HFFc6 (cell line): Measurements from ENCODE around the gene DFFA. TPM values are rescaled to one million over a fixed set of nuclear protein-coding genes. Genes with fewer than 3 reads are reported as not detected.
"Not testable (repeated sequence)": the region's sequence is repeated elsewhere in the genome, so short reads cannot be mapped to it uniquely, and the experiment has no call there.

Source experiments
- DNase-seq: peaks from one replicate; pipeline ENCODE4 v3.0.0-alpha.2; 2018
- H3K27ac Mint-ChIP-seq: 2 replicates; pipeline ENCODE4 v1.8.0; 2020; ENCODE audit warnings: mild to moderate bottlenecking, mixed read lengths
- H3K27me3 Mint-ChIP-seq: 2 replicates; pipeline ENCODE4 v1.8.0; 2021; ENCODE audit warnings: mild to moderate bottlenecking, moderate library complexity, mixed read lengths; ENCODE audit not compliant: insufficient read depth
- H3K36me3 Mint-ChIP-seq: 2 replicates; pipeline ENCODE4 v1.8.0; 2021; ENCODE audit warnings: low read depth, mixed read lengths
- H3K4me1 Mint-ChIP-seq: 2 replicates; pipeline ENCODE4 v1.8.0; 2020; ENCODE audit warnings: low read depth, mixed read lengths
- H3K4me3 Mint-ChIP-seq: 2 replicates; pipeline ENCODE4 v1.8.0; 2020; ENCODE audit warnings: mild to moderate bottlenecking, moderate library complexity, mixed read lengths
- H3K9me3 Mint-ChIP-seq: 2 replicates; pipeline ENCODE4 v1.8.0; 2020; ENCODE audit warnings: mild to moderate bottlenecking, mixed read lengths
- total RNA-seq, 6 experiments: library from RNA; stranded (reverse); fragmentation: NEBNext Ultra II Directional; extraction: Animal tissue kit (Norgen Biotek cat#: 25700); gene quantifications; 2 replicates in 1 of 6; 3 replicates in 5 of 6; pipeline ENCODE4 v1.2.3, GENCODE V29; 2021
- TF ChIP-seq, protein P1 (sequence below): fragments of 200-600 bp; sonication (generic); IDR thresholded peaks from 2 replicates; pipeline ENCODE4 v1.5.0; 2021; ENCODE audit warnings: antibody characterized with exemption, mild to moderate bottlenecking

Gene DFFA
- total RNA-seq, 6 experiments from 2014 or later, result 44.1 to 58.6 (median 48.4) TPM

DNA sequence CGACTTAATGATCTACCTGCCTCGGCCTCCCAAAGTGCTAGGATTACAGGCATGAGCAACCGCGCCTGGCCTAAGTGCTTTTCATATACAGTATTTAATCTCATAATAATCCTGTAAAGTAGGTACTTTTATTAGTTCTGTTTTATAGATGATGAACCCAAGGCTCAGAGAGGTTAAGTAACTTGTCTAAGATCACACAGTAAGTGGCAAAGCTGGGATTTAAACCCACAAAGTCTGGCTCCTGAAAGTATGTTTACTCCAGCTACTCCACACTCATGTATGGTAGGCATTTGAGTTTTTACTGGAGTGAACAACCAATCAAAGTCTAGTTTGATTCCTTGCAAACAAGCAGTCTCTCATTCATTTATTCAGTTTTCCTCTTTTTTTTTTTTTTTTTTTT is 2.3 kb downstream of the DFFA start:
- TF ChIP-seq, protein P1, sequence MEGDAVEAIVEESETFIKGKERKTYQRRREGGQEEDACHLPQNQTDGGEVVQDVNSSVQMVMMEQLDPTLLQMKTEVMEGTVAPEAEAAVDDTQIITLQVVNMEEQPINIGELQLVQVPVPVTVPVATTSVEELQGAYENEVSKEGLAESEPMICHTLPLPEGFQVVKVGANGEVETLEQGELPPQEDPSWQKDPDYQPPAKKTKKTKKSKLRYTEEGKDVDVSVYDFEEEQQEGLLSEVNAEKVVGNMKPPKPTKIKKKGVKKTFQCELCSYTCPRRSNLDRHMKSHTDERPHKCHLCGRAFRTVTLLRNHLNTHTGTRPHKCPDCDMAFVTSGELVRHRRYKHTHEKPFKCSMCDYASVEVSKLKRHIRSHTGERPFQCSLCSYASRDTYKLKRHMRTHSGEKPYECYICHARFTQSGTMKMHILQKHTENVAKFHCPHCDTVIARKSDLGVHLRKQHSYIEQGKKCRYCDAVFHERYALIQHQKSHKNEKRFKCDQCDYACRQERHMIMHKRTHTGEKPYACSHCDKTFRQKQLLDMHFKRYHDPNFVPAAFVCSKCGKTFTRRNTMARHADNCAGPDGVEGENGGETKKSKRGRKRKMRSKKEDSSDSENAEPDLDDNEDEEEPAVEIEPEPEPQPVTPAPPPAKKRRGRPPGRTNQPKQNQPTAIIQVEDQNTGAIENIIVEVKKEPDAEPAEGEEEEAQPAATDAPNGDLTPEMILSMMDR, result no peak
- Mint-ChIP-seq H3K27ac (no peak overlapping the region), H3K9me3 (no peaks in the 10 kb centered on the region), H3K27me3 (no peaks in the 10 kb centered on the region; the same call in 1 of the 2 replicates), H3K4me1 (peaks cover 8% of the 10 kb centered on the region), H3K4me3 (no peak overlapping the region), H3K36me3 (peaks cover 12% of the 10 kb centered on the region)
- no peak for DNase-seq

DNA sequence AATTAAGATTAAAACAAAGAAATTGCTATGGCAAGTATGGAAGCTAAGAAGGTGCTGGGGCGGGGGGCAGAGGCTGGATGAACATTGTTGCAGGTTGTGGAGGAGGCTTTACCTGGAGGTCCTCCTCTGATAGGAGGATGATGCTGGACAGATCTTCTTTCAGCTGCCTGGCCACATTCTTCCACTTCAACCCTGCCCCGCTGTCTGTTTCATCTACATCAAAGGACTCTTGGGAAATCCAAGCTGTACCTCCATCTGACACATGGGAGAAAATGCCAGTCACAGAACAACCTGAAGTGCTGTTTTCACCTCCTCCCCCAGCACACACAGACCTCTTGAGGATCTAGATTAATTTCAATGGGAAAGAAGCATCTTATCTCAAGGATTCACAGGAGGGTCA is 5.3 kb downstream of the DFFA start:
- Mint-ChIP-seq H3K4me1 (no peaks in the 10 kb centered on the region), H3K36me3 (peaks cover 21% of the 10 kb centered on the region), H3K9me3 (no peaks in the 10 kb centered on the region), H3K27me3 (no peaks in the 10 kb centered on the region), H3K4me3 (no peak overlapping the region), H3K27ac (no peak overlapping the region)
- TF ChIP-seq, protein P1, result no peak
- no peak for DNase-seq

DNA sequence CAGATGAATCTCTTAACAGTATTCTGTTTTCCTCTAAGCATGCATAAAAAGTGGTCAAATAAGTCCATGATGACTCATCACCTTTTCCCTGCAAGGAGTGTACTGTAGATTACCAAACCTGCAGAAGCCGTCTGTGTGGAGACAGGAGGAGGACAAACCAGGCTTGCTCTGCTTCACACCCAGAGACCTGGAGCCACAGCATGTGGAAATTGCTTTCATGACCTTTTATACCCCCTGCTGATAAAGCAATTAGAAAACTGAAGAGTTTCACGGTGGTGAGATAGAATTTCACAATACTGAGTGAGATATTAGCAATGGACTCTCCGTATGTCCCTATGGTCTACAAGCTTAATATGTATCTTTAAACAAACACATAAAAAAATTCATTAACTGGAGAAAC is 13.1 kb downstream of the DFFA start:
- DNase-seq, result peak; percentile 72
- H3K36me3 Mint-ChIP-seq, result peaks cover 16% of the 10 kb centered on the region

DNA sequence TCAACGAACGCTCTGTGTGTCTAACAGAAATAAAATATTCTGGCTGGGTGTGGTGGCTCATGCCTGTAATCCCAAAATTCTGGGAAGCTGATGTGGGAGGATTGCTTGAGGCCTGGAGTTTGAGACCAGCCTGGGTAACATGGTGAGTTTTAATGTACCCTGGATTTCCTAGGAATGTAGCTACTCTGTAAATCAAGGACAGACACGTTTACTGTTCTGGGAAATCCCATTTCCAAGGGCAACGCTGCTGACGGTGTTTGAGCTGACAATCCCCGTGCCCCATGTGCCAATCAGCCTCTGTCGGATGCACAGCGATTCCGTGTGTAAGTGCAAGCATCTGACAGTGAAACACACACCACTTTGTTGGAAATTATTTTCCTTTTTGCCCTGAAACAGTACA is 14.5 kb downstream of the DFFA start:
- Mint-ChIP-seq H3K27ac (no peak overlapping the region), H3K9me3 (no peaks in the 10 kb centered on the region), H3K4me3 (no peak overlapping the region), H3K4me1 (peaks cover 17% of the 10 kb centered on the region), H3K36me3 (peaks cover 16% of the 10 kb centered on the region), H3K27me3 (peaks cover 2% of the 10 kb centered on the region; the same call in 1 of the 2 replicates)
- DNase-seq, result no peak
- TF ChIP-seq, protein P1, result no peak

More for the DNA sequence above, 13.1 kb downstream of the DFFA start:
- TF ChIP-seq, protein P1, result no peak
- no peak overlapping the region for H3K4me3 Mint-ChIP-seq
- H3K9me3 Mint-ChIP-seq, result no peaks in the 10 kb centered on the region
- peak overlapping the region; percentile 40 for H3K27ac Mint-ChIP-seq
- H3K27me3 Mint-ChIP-seq, result peaks cover 2% of the 10 kb centered on the region; the same call in 1 of the 2 replicates
- H3K4me1 Mint-ChIP-seq, result peaks cover 17% of the 10 kb centered on the region

DNA sequence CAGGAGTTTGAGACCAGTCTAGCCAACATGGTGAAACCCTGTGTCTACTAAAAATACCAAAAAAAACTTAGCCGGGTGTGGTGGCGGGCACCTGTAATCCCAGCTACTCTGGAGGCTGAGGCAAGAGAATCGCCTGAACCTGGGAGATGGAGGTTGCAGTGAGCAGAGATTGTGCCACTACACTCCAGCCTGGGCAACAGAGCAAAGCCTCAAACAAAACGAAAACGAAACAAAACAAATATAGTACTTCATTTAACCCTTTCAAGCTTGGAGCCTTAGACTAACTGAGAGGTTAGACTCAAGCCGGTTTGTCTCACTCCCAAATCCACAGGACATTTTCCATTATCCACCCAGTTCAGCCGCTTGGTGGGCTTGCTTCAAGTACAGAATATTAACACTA is 14.9 kb downstream of the DFFA start:
- not testable (repeated sequence) for H3K4me3 Mint-ChIP-seq, H3K27ac Mint-ChIP-seq, DNase-seq, H3K9me3 Mint-ChIP-seq, H3K27me3 Mint-ChIP-seq
- peaks cover 17% of the 10 kb centered on the region for H3K4me1 Mint-ChIP-seq
- H3K36me3 Mint-ChIP-seq, result peaks cover 12% of the 10 kb centered on the region

DNA sequence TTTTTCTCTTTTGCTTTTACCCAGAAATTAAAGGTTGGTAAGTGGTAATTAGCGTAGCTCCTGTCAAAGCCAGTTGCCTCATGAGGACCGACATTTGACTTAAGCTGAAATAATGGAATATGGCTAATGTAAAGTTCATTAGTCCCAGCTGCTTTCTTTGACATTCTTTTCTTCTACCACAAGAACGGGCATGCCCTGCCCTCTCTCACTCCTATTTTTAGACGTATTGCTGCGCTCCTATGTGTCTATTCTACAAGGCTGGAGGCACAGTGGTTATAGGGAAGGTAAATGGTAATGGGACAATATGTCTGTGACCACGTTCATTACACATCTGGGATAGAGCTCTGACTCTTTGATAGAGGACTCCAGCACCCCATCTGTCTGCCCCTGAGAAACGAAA is 15.7 kb downstream of the DFFA start:
- H3K36me3 Mint-ChIP-seq, result peaks cover 8% of the 10 kb centered on the region
- no peak for DNase-seq
- H3K4me3 Mint-ChIP-seq, result no peak overlapping the region
- peaks cover 2% of the 10 kb centered on the region; the same call in 1 of the 2 replicates for H3K27me3 Mint-ChIP-seq
- H3K4me1 Mint-ChIP-seq, result peaks cover 21% of the 10 kb centered on the region
- H3K9me3 Mint-ChIP-seq, result no peaks in the 10 kb centered on the region
- TF ChIP-seq, protein P1, result no peak
- no peak overlapping the region for H3K27ac Mint-ChIP-seq
